ENCODE data around the gene VAMP5. TPM values are rescaled to one million over a fixed set of nuclear protein-coding genes. Genes with fewer than 3 reads are reported as not detected.
"Not testable (repeated sequence)": the region's sequence is repeated elsewhere in the genome, so short reads cannot be mapped to it uniquely, and the experiment has no call there.

Gene VAMP5
- total RNA-seq, 1 experiment from 2014 or later = 1.9 TPM

GRCh38 chr2:85558160-85558559 lies 26.1 kb upstream of the VAMP5 start:
- ChIA-PET POLR2A (interaction anchor here (1.0 kb wide), 1 partner anchor 9 kb away, joined by 3 read pairs; no protein-coding TSS in a partner anchor), RAD21 (ENCODE audit: low non-redundant PET in 1 of 2, low total read pairs in 2 of 2, uncharacterized antibody in 2 of 2, unreplicated experiment in 2 of 2) (no interaction called here)
- H2AFZ ChIP-seq (ENCODE audit: low read depth, low read length, poor library complexity, severe bottlenecking) = no peak overlapping the region

GRCh38 chr2:85560403-85560726 lies 23.9 kb upstream of the VAMP5 start:
- peak overlapping the region; percentile 73 for H3K4me2 ChIP-seq (ENCODE audit: low read length)
- H3K9me2 ChIP-seq (ENCODE audit: insufficient read depth); H3K27ac ChIP-seq (ENCODE audit: low read depth, low read length); H3K9me3 ChIP-seq (ENCODE audit: control insufficient read depth in 1 of 2, insufficient read depth in 1 of 2, low read depth in 1 of 2, low read length in 2 of 2); DNase-seq (ENCODE audit: low read depth, low spot score); H2AFZ ChIP-seq (ENCODE audit: low read depth, low read length, poor library complexity, severe bottlenecking); intact Hi-C loops (cut with micrococcal nuclease); BruUV-seq (replicated peaks); RAD21 ChIA-PET (ENCODE audit: low non-redundant PET in 1 of 2, low total read pairs in 2 of 2, uncharacterized antibody in 2 of 2, unreplicated experiment in 2 of 2); H3K27me3 ChIP-seq (ENCODE audit: insufficient read depth, low read length); ATAC-seq; H4K20me1 ChIP-seq (ENCODE audit: insufficient read depth): not testable (repeated sequence)
- peaks cover 8 to 14% of the 10 kb centered on the region in 2 experiments; a peak in 2 of 4 replicates for H3K36me3 ChIP-seq (ENCODE audit: control insufficient read depth in 1 of 2, insufficient read depth in 2 of 2, low read length in 2 of 2)
- peak overlapping the region; percentile 85 for H3K9ac ChIP-seq (ENCODE audit: low read length)
- CTCF ChIA-PET = interaction anchor here (0.8 kb wide), 1 partner anchor 8 kb away, joined by 4 read pairs; no protein-coding TSS in a partner anchor
- peak overlapping the region; percentile 88 to 92 for H3K4me3 ChIP-seq (replicated peaks in 1 of 2; ENCODE audit: low read depth in 1 of 2, low read length in 2 of 2)
- peaks cover 32% of the 10 kb centered on the region for H3K79me2 ChIP-seq (ENCODE audit: insufficient read depth, low read length)
- peaks cover 2 to 15% of the 10 kb centered on the region in 2 experiments; a peak in 3 of 4 replicates for H3K4me1 ChIP-seq (ENCODE audit: control insufficient read depth in 1 of 2, insufficient read depth in 2 of 2, low read length in 2 of 2)
- POLR2A ChIA-PET = interaction anchor here (1.2 to 2.1 kb wide), 5 partner anchors 14 to 142 kb away, joined by 3 to 7 read pairs (median 5); partner anchors contain the start of genes MAT2A and SH2D6

More at GRCh38 chr2:85558160-85558559, 26.1 kb upstream of the VAMP5 start:
- no peaks in the 10 kb centered on the region for H3K9me2 ChIP-seq (ENCODE audit: insufficient read depth)
- peaks cover 32% of the 10 kb centered on the region for H3K79me2 ChIP-seq (ENCODE audit: insufficient read depth, low read length)
- CTCF ChIA-PET = no interaction called here
- no peak for TF ChIP-seq SP1 (IDR thresholded peaks at IDR 0.05; ENCODE audit: low read depth)
- no peak for TF ChIP-seq EZH2phosphoT487 (IDR thresholded peaks at IDR 0.05; ENCODE audit: borderline replicate concordance)
- no peak for TF ChIP-seq CEBPB (IDR thresholded peaks at IDR 0.05; ENCODE audit: low read depth)
- TF ChIP-seq RAD21 (IDR thresholded peaks at IDR 0.05; ENCODE audit: low read depth) = no peak
- TF ChIP-seq EZH2 (IDR thresholded peaks at IDR 0.05) = no peak
- TF ChIP-seq EGR1 (IDR thresholded peaks at IDR 0.05; ENCODE audit: low read depth) = no peak
- TF ChIP-seq JUND (IDR thresholded peaks at IDR 0.05) = no peak
- no peak for TF ChIP-seq ZBTB33 (IDR thresholded peaks at IDR 0.05; ENCODE audit: extremely low read depth, insufficient replicate concordance, low read length)
- no peak for TF ChIP-seq CBX3 (IDR thresholded peaks at IDR 0.05; ENCODE audit: low read depth)
- no peak for TF ChIP-seq TCF7L2 (IDR thresholded peaks at IDR 0.05; ENCODE audit: borderline replicate concordance, extremely low read depth, insufficient read depth, insufficient read length)
- no peak for TF ChIP-seq ZNF274 (IDR thresholded peaks at IDR 0.05; ENCODE audit: low read depth, low read length)
- H3K9me3 ChIP-seq (ENCODE audit: control insufficient read depth in 1 of 2, insufficient read depth in 1 of 2, low read depth in 1 of 2, low read length in 2 of 2) = no peaks in the 10 kb centered on the region
- peaks cover 16 to 18% of the 10 kb centered on the region in 2 experiments; a peak in 3 of 4 replicates for H3K36me3 ChIP-seq (ENCODE audit: control insufficient read depth in 1 of 2, insufficient read depth in 2 of 2, low read length in 2 of 2)
- H3K4me1 ChIP-seq (ENCODE audit: control insufficient read depth in 1 of 2, insufficient read depth in 2 of 2, low read length in 2 of 2) = peaks cover 2 to 15% of the 10 kb centered on the region in 2 experiments; a peak in 3 of 4 replicates
- DNase-seq (ENCODE audit: low read depth, low spot score) (no peak), ATAC-seq (no peak)
- no peak overlapping the region for H3K9ac ChIP-seq (ENCODE audit: low read length)
- intact Hi-C loops (cut with micrococcal nuclease) = loop anchor here (10.0 kb wide), 1 partner anchor 233 kb away; the partner anchor contains the start of gene TGOLN2
- H3K4me2 ChIP-seq (ENCODE audit: low read length) = no peak overlapping the region
- no peak overlapping the region for H3K27ac ChIP-seq (ENCODE audit: low read depth, low read length)
- no peak overlapping the region for H3K4me3 ChIP-seq (replicated peaks in 1 of 2; ENCODE audit: low read depth in 1 of 2, low read length in 2 of 2)
- no peaks in the 10 kb centered on the region; the same call in 1 of the 2 replicates for H4K20me1 ChIP-seq (ENCODE audit: insufficient read depth)
- H3K27me3 ChIP-seq (ENCODE audit: insufficient read depth, low read length) = no peaks in the 10 kb centered on the region
- BruUV-seq (replicated peaks) = no TSS peak

All from HCT116 (cell line).